H9 (cell line): ENCODE results near the gene RFPL1. TPM values are rescaled to one million over a fixed set of nuclear protein-coding genes. Genes with fewer than 3 reads are reported as not detected.

Experiments
- DNase-seq: peaks from one replicate; pipeline ENCODE4 v3.0.0-alpha.2; 2017
- H2AFZ ChIP-seq: one replicate; pipeline ENCODE4 v1.6.1; 2013; ENCODE audit warnings: mild to moderate bottlenecking, low read length, control low read depth, moderate library complexity
- H2AK5ac ChIP-seq: 2 replicates; pipeline ENCODE4 v1.6.1; 2013; ENCODE audit warnings: low read length, control low read depth, mixed read lengths; ENCODE audit not compliant: insufficient read length
- H2BK120ac ChIP-seq: one replicate; pipeline ENCODE4 v1.6.1; 2013; ENCODE audit warnings: low read depth, mild to moderate bottlenecking, low read length, control low read depth, inconsistent platforms; ENCODE audit not compliant: poor library complexity, severe bottlenecking
- H2BK12ac ChIP-seq: 2 replicates; pipeline ENCODE4 v1.6.1; 2013; ENCODE audit warnings: low read length, control low read depth, mixed read lengths, low read depth; ENCODE audit not compliant: insufficient read length
- H2BK15ac ChIP-seq: 2 replicates; pipeline ENCODE4 v1.6.1; 2013; ENCODE audit warnings: low read depth, low read length, control low read depth
- H2BK20ac ChIP-seq: one replicate; pipeline ENCODE4 v1.6.1; 2013; ENCODE audit warnings: low read depth, mild to moderate bottlenecking, low read length, control low read depth, inconsistent platforms; ENCODE audit not compliant: poor library complexity, severe bottlenecking
- H2BK5ac ChIP-seq: 2 replicates; pipeline ENCODE4 v1.6.1; 2013; ENCODE audit warnings: low read length, control low read depth, mixed read lengths; ENCODE audit not compliant: insufficient read length
- H3K14ac ChIP-seq: 2 replicates; pipeline ENCODE4 v1.6.1; 2013; ENCODE audit warnings: low read length, control low read depth; ENCODE audit not compliant: insufficient read depth
- H3K18ac ChIP-seq: 2 replicates; pipeline ENCODE4 v1.6.1; 2013; ENCODE audit warnings: low read depth, mild to moderate bottlenecking, mixed read lengths, low read length, control low read depth; ENCODE audit not compliant: insufficient read length
- H3K23ac ChIP-seq: 2 replicates; pipeline ENCODE4 v1.6.1; 2013; ENCODE audit warnings: low read length, control low read depth, mixed read lengths, low read depth; ENCODE audit not compliant: insufficient read length
- H3K23me2 ChIP-seq: 2 replicates; pipeline ENCODE4 v1.6.1; 2013; ENCODE audit warnings: low read depth, mild to moderate bottlenecking, mixed read lengths, low read length, control low read depth; ENCODE audit not compliant: insufficient read length, poor library complexity, severe bottlenecking
- H3K27ac ChIP-seq: 2 replicates; pipeline ENCODE4 v1.5.1; 2013; ENCODE audit warnings: low read length, control low read depth, mixed read lengths, low read depth; ENCODE audit not compliant: insufficient read length
- H3K27me3 ChIP-seq: 2 replicates; pipeline ENCODE4 v1.6.1; 2013; ENCODE audit warnings: low read length, control low read depth, inconsistent platforms; ENCODE audit not compliant: insufficient read depth
- H3K4ac ChIP-seq: 2 replicates; pipeline ENCODE4 v1.6.1; 2013; ENCODE audit warnings: low read depth, mild to moderate bottlenecking, control low read depth, inconsistent platforms, low read length, moderate library complexity
- H3K4me1 ChIP-seq: 2 replicates; pipeline ENCODE4 v1.6.1; 2013; ENCODE audit warnings: low read length, control low read depth, inconsistent platforms; ENCODE audit not compliant: insufficient read depth
- H3K4me2 ChIP-seq: 2 replicates; pipeline ENCODE4 v1.6.1; 2013; ENCODE audit warnings: low read length, control low read depth, mixed read lengths; ENCODE audit not compliant: insufficient read length, insufficient read depth
- H3K56ac ChIP-seq: 2 replicates; pipeline ENCODE4 v1.6.1; 2013; ENCODE audit warnings: low read depth, mild to moderate bottlenecking, mixed read lengths, low read length, control low read depth; ENCODE audit not compliant: insufficient read length
- H3K79me1 ChIP-seq: 2 replicates; pipeline ENCODE4 v1.6.1; 2013; ENCODE audit warnings: low read depth, mild to moderate bottlenecking, moderate library complexity, low read length, control low read depth, inconsistent platforms; ENCODE audit not compliant: insufficient read depth, poor library complexity, severe bottlenecking
- H3K79me2 ChIP-seq: 2 replicates; pipeline ENCODE4 v1.6.1; 2013; ENCODE audit warnings: low read length, control low read depth, inconsistent platforms; ENCODE audit not compliant: insufficient read depth
- H3K9ac ChIP-seq: 2 replicates; pipeline ENCODE4 v1.6.1; 2013; ENCODE audit warnings: low read length, control low read depth, mixed read lengths; ENCODE audit not compliant: insufficient read length; ENCODE audit errors: extremely low read depth
- H3K9me3 ChIP-seq: one replicate; pipeline ENCODE4 v1.6.1; 2013; ENCODE audit warnings: low read depth, low read length, inconsistent platforms; ENCODE audit not compliant: control insufficient read depth
- H3T11ph ChIP-seq: one replicate; pipeline ENCODE4 v1.6.1; 2013; ENCODE audit warnings: mild to moderate bottlenecking, low read length, control low read depth, inconsistent platforms
- H4K20me1 ChIP-seq: one replicate; pipeline ENCODE4 v1.6.1; 2013; ENCODE audit not compliant: control insufficient read depth, insufficient read length, insufficient read depth
- H4K5ac ChIP-seq: 2 replicates; pipeline ENCODE4 v1.6.1; 2013; ENCODE audit warnings: low read depth, mild to moderate bottlenecking, mixed read lengths, low read length, control low read depth; ENCODE audit not compliant: insufficient read length
- H4K8ac ChIP-seq: replicated peaks from 2 replicates; pipeline ENCODE4 v1.6.1; 2013; ENCODE audit warnings: low read length, control low read depth, mixed read lengths, low read depth; ENCODE audit not compliant: insufficient read length
- H4K91ac ChIP-seq: 2 replicates; pipeline ENCODE4 v1.6.1; 2013; ENCODE audit warnings: low read depth, mild to moderate bottlenecking, moderate library complexity, mixed read lengths, low read length, control low read depth; ENCODE audit not compliant: insufficient read length
- H3K27ac Mint-ChIP-seq, 3 experiments: 2 replicates in 2 of 3; 3 replicates in 1 of 3; pipeline ENCODE4 v1.8.0; 2020 to 2021; ENCODE audit warnings: mixed read lengths in 3 of 3, mild to moderate bottlenecking in 1 of 3, moderate library complexity in 1 of 3
- H3K27me3 Mint-ChIP-seq: 2 replicates; pipeline ENCODE4 v1.8.0; 2021; ENCODE audit warnings: low read depth, mild to moderate bottlenecking, moderate library complexity, mixed read lengths
- H3K36me3 Mint-ChIP-seq, 3 experiments: 2 replicates in 2 of 3; 3 replicates in 1 of 3; pipeline ENCODE4 v1.8.0; 2020 to 2021; ENCODE audit warnings: low read depth in 3 of 3, mixed read lengths in 3 of 3; ENCODE audit not compliant: insufficient read depth in 1 of 3
- H3K4me1 Mint-ChIP-seq, 2 experiments: 2 replicates each; pipeline ENCODE4 v1.8.0; 2020; ENCODE audit warnings: mixed read lengths in 2 of 2
- H3K4me3 Mint-ChIP-seq, 2 experiments: 2 replicates in 1 of 2; 3 replicates in 1 of 2; pipeline ENCODE4 v1.8.0; 2020 to 2021; ENCODE audit warnings: mild to moderate bottlenecking in 2 of 2, mixed read lengths in 2 of 2, moderate library complexity in 1 of 2
- H3K9me3 Mint-ChIP-seq, 2 experiments: 2 replicates in 1 of 2; 3 replicates in 1 of 2; pipeline ENCODE4 v1.8.0; 2020; ENCODE audit warnings: mild to moderate bottlenecking in 2 of 2, mixed read lengths in 2 of 2, moderate library complexity in 1 of 2
- CTCF ChIP-seq: fragments of 200-600 bp; sonication (generic); conservative IDR thresholded peaks from 3 replicates; pipeline ENCODE4 v1.8.0; 2021; ENCODE audit warnings: antibody characterized with exemption, mild to moderate bottlenecking
- WGBS: extraction: QIAGEN DNeasy Blood & Tissue Kit; methylation state at CpG from one replicate; pipeline ENCODE4 v1.1.7; 2013; ENCODE audit warnings: missing lambda C conversion rate, low lambda C conversion rate, mixed read lengths; ENCODE audit not compliant: insufficient read length; ENCODE audit errors: extremely low coverage; 5-methylcytosine and 5-hydroxymethylcytosine counted together
- total RNA-seq: library from RNA; stranded (reverse); gene quantifications from 2 replicates; pipeline ENCODE4 v1.2.1, GENCODE V29; 2021

Gene RFPL1
- total RNA-seq, 1 experiment from 2014 or later, result not detected

GRCh38 chr22:29426476-29426875 lies 11.9 kb upstream of the RFPL1 start:
- no peak overlapping the region for H2BK20ac ChIP-seq
- TF ChIP-seq CTCF, result no peak
- no peaks in the 10 kb centered on the region for H3K79me1 ChIP-seq
- H4K8ac ChIP-seq, result no peak overlapping the region
- H2BK5ac ChIP-seq, result no peak overlapping the region
- WGBS, result no CpG with 5 or more reads among the region's 7 CpGs
- H2AK5ac ChIP-seq, result no peak overlapping the region
- Mint-ChIP-seq H3K4me1 (peaks cover 7 to 9% of the 10 kb centered on the region in 2 experiments), H3K4me3 (no peak overlapping the region), H3K9me3 (no peaks in the 10 kb centered on the region), H3K27me3 (no peaks in the 10 kb centered on the region; the same call in none of the 2 replicates), H3K27ac (no peak overlapping the region), H3K36me3 (no peaks in the 10 kb centered on the region)
- no peak overlapping the region for H3K9ac ChIP-seq
- H3K56ac ChIP-seq, result no peak overlapping the region
- no peak overlapping the region for H3K4ac ChIP-seq
- H3K79me2 ChIP-seq, result no peaks in the 10 kb centered on the region
- no peaks in the 10 kb centered on the region for H3K23me2 ChIP-seq
- no peak overlapping the region for H3K23ac ChIP-seq
- H2BK120ac ChIP-seq, result no peak overlapping the region
- no peaks in the 10 kb centered on the region for H4K20me1 ChIP-seq
- no peak overlapping the region for H2BK15ac ChIP-seq
- H3K18ac ChIP-seq, result no peak overlapping the region
- no peak overlapping the region for H2AFZ ChIP-seq
- no peak for DNase-seq
- H3K4me2 ChIP-seq, result no peak overlapping the region
- no peaks in the 10 kb centered on the region for H3K9me3 ChIP-seq
- H3K27ac ChIP-seq, result no peak overlapping the region
- no peak overlapping the region for H3T11ph ChIP-seq
- H4K5ac ChIP-seq, result no peak overlapping the region
- H3K4me1 ChIP-seq, result 0 out of 2 replicates have a peak, but pooled peaks cover 3% of the 10 kb centered on the region
- no peak overlapping the region for H3K14ac ChIP-seq
- no peak overlapping the region for H2BK12ac ChIP-seq
- no peaks in the 10 kb centered on the region for H3K27me3 ChIP-seq
- H4K91ac ChIP-seq, result no peak overlapping the region
